Measurements from ENCODE around the gene TMEM200B.

- no peak for TF ChIP-seq CTCF (conservative IDR thresholded peaks at IDR 0.05 in 1 of 2, IDR thresholded peaks at IDR 0.05 in 1 of 2; ENCODE audit: low read depth in 1 of 2, low read length in 2 of 2)
- TF ChIP-seq EZH2 (IDR thresholded peaks at IDR 0.05; ENCODE audit: low read length, missing control alignments): no peak
Measured at GRCh38 chr1:29129916-29130315, 6.2 kb upstream of the TMEM200B start.

Data from fibroblast of lung (primary cell).